Measurements from ENCODE around the gene INS.

Gene INS

GRCh38 chr11:2209370-2209801, 48.4 kb upstream of the INS start:
- no peak for DNase-seq (ENCODE audit: low read depth in 1 of 2, low spot score in 1 of 2)
- Histone ChIP-seq H3K27ac (replicated peaks) (no peak overlapping the region), H3K4me3 (replicated peaks; ENCODE audit: insufficient read depth, low read length) (no peak overlapping the region), H3K27me3 (ENCODE audit: insufficient read depth, poor library complexity, severe bottlenecking) (no peaks in the 10 kb centered on the region)
- TF ChIP-seq GABPA (IDR thresholded peaks at IDR 0.05; ENCODE audit: low read depth) (no peak), REST (IDR thresholded peaks at IDR 0.05; ENCODE audit: insufficient replicate concordance, low read depth) (no peak), POLR2AphosphoS5 (IDR thresholded peaks at IDR 0.05; ENCODE audit: low read depth) (no peak), SPI1 (IDR thresholded peaks at IDR 0.05; ENCODE audit: borderline replicate concordance, low read depth) (no peak)

- TF ChIP-seq POLR2AphosphoS5 (IDR thresholded peaks at IDR 0.05; ENCODE audit: low read depth) = no peak
- no peak overlapping the region for H3K4me3 ChIP-seq (replicated peaks; ENCODE audit: insufficient read depth, low read length)
- H3K27ac ChIP-seq (replicated peaks) = no peak overlapping the region
- no peak for DNase-seq (ENCODE audit: low read depth in 1 of 2, low spot score in 1 of 2)
- H3K27me3 ChIP-seq (ENCODE audit: insufficient read depth, poor library complexity, severe bottlenecking) = no peaks in the 10 kb centered on the region
These were observed 47.8 kb upstream of the INS start for GRCh38 chr11:2208691-2209369.

- H3K4me3 ChIP-seq (replicated peaks; ENCODE audit: insufficient read depth, low read length) = no peak overlapping the region
- DNase-seq (ENCODE audit: low read depth in 1 of 2, low spot score in 1 of 2) = no peak
- TF ChIP-seq CTCF (IDR thresholded peaks at IDR 0.05; ENCODE audit: insufficient read depth, low read length) = no peak
- no peak for TF ChIP-seq POLR2AphosphoS5 (IDR thresholded peaks at IDR 0.05; ENCODE audit: low read depth)
- TF ChIP-seq GABPA (IDR thresholded peaks at IDR 0.05; ENCODE audit: low read depth) = no peak
- no peak for TF ChIP-seq SPI1 (IDR thresholded peaks at IDR 0.05; ENCODE audit: borderline replicate concordance, low read depth)
- TF ChIP-seq REST (IDR thresholded peaks at IDR 0.05; ENCODE audit: insufficient replicate concordance, low read depth) = no peak
- H3K27me3 ChIP-seq (ENCODE audit: insufficient read depth, poor library complexity, severe bottlenecking) = no peaks in the 10 kb centered on the region
- H3K27ac ChIP-seq (replicated peaks) = no peak overlapping the region
These were observed 47.0 kb upstream of the INS start for GRCh38 chr11:2207773-2208621.

GRCh38 chr11:2207212-2207611, 46.2 kb upstream of the INS start:
- DNase-seq (ENCODE audit: low read depth in 1 of 2, low spot score in 1 of 2) = no peak
- TF ChIP-seq POLR2AphosphoS5 (IDR thresholded peaks at IDR 0.05; ENCODE audit: low read depth) = no peak
- TF ChIP-seq REST (IDR thresholded peaks at IDR 0.05; ENCODE audit: insufficient replicate concordance, low read depth) = no peak
- TF ChIP-seq GABPA (IDR thresholded peaks at IDR 0.05; ENCODE audit: low read depth) = no peak
- no peak for TF ChIP-seq SPI1 (IDR thresholded peaks at IDR 0.05; ENCODE audit: borderline replicate concordance, low read depth)
- no peak for TF ChIP-seq CTCF (IDR thresholded peaks at IDR 0.05; ENCODE audit: insufficient read depth, low read length)
- Histone ChIP-seq H3K27ac (replicated peaks) (no peak overlapping the region), H3K4me3 (replicated peaks; ENCODE audit: insufficient read depth, low read length) (no peak overlapping the region), H3K27me3 (ENCODE audit: insufficient read depth, poor library complexity, severe bottlenecking) (no peaks in the 10 kb centered on the region)
